ENCODE data around the gene PIGP. TPM values are rescaled to one million over a fixed set of nuclear protein-coding genes. Genes with fewer than 3 reads are reported as not detected.
A peak's percentile ranks its signal among the peaks of the same experiment; 100 is the strongest.
"Not testable (repeated sequence)": the region's sequence is repeated elsewhere in the genome, so short reads cannot be mapped to it uniquely, and the experiment has no call there.

PIGP gene
- total RNA-seq: 10 to 100 TPM; 18.0 to 54.5 TPM

- Histone ChIP-seq H3K27ac (peak within 1 kb of the TSS; percentile 96 to 99), H3K4me1 (replicated peaks) (peaks cover 6% of the 10 kb centered on the region), H3K4me3 (peak within 1 kb of the TSS; percentile 87 to 96), H3K9me3 (no peaks in the 10 kb centered on the region), H3K27me3 (replicated peaks; ENCODE audit: insufficient read depth) (no peaks in the 10 kb centered on the region), H3K36me3 (no peaks in the 10 kb centered on the region)
- intact Hi-C loops (cut with DNase I): loop anchor here (1.0 to 5.0 kb wide), 2 partner anchors 84 to 294 kb away; partner anchors contain the start of gene DYRK1A
- WGBS: under 1% methylated on average over 44 of the region's 61 CpGs
- TF ChIP-seq POLR2AphosphoS5 (IDR thresholded peaks at IDR 0.05): peak; percentile 71
- peak; percentile 95 for TF ChIP-seq POLR2A (IDR thresholded peaks at IDR 0.05)
- TF ChIP-seq CTCF (IDR thresholded peaks at IDR 0.05): peak in 1 of 4 experiments; percentile 16
- DNase-seq (ENCODE audit: low spot score): peak; percentile 92
These were observed at the start of gene PIGP, which contains the start of gene TTC3 for GRCh38 chr21:37072988-37073416. TSS of gene PIGP (minus strand) at chr21:37073071. CDS start at chr21:37072515, 556 bp downstream. TSS of gene TTC3 (plus strand) at chr21:37073254. CDS start at chr21:37087258, 14,004 bp downstream.

- no peak overlapping the region for H3K4me3 ChIP-seq
- TF ChIP-seq POLR2A (IDR thresholded peaks at IDR 0.05): no peak
- no peak for TF ChIP-seq CTCF (IDR thresholded peaks at IDR 0.05)
- TF ChIP-seq POLR2AphosphoS5 (IDR thresholded peaks at IDR 0.05): no peak
- no peaks in the 10 kb centered on the region for H3K36me3 ChIP-seq
- no peaks in the 10 kb centered on the region for H3K4me1 ChIP-seq (replicated peaks)
- 76% methylated on average over 6 of the region's 6 CpGs for WGBS
- H3K27ac ChIP-seq: no peak overlapping the region
- H3K27me3 ChIP-seq (replicated peaks; ENCODE audit: insufficient read depth): no peaks in the 10 kb centered on the region
- no peaks in the 10 kb centered on the region for H3K9me3 ChIP-seq
- intact Hi-C loops (cut with DNase I): no loop called here
- DNase-seq (ENCODE audit: low spot score): no peak
These were observed 46.7 kb upstream of the PIGP start for GRCh38 chr21:37119421-37120218.

GRCh38 chr21:37118187-37118826 lies 45.4 kb upstream of the PIGP start:
- 64% methylated on average over 1 of the region's 1 CpG for WGBS

GRCh38 chr21:37117204-37117603 lies 44.3 kb upstream of the PIGP start:
- Histone ChIP-seq H3K4me3 (no peak overlapping the region), H3K4me1 (replicated peaks) (no peaks in the 10 kb centered on the region), H3K27me3 (replicated peaks; ENCODE audit: insufficient read depth) (no peaks in the 10 kb centered on the region), H3K36me3 (no peaks in the 10 kb centered on the region), H3K27ac (no peak overlapping the region), H3K9me3 (no peaks in the 10 kb centered on the region)
- TF ChIP-seq CTCF (IDR thresholded peaks at IDR 0.05) (no peak), POLR2AphosphoS5 (IDR thresholded peaks at IDR 0.05) (no peak), POLR2A (IDR thresholded peaks at IDR 0.05) (no peak)
- intact Hi-C loops (cut with DNase I): no loop called here
- no peak for DNase-seq (ENCODE audit: low spot score)

More at GRCh38 chr21:37118187-37118826, 45.4 kb upstream of the PIGP start:
- intact Hi-C loops (cut with DNase I): no loop called here
- TF ChIP-seq POLR2A (IDR thresholded peaks at IDR 0.05) (no peak), CTCF (IDR thresholded peaks at IDR 0.05) (no peak), POLR2AphosphoS5 (IDR thresholded peaks at IDR 0.05) (no peak)
- Histone ChIP-seq H3K4me3 (no peak overlapping the region), H3K9me3 (no peaks in the 10 kb centered on the region), H3K4me1 (replicated peaks) (no peaks in the 10 kb centered on the region), H3K27me3 (replicated peaks; ENCODE audit: insufficient read depth) (no peaks in the 10 kb centered on the region), H3K36me3 (no peaks in the 10 kb centered on the region), H3K27ac (no peak overlapping the region)
- DNase-seq (ENCODE audit: low spot score): no peak

GRCh38 chr21:37116459-37116858 lies 43.6 kb upstream of the PIGP start:
- whole genome bisulfite sequencing: 83% methylated on average over 2 of the region's 2 CpGs
- H3K27ac ChIP-seq; H3K4me3 ChIP-seq; H3K9me3 ChIP-seq; intact Hi-C loops (cut with DNase I); H3K4me1 ChIP-seq (replicated peaks); H3K36me3 ChIP-seq; H3K27me3 ChIP-seq (replicated peaks; ENCODE audit: insufficient read depth); DNase-seq (ENCODE audit: low spot score): not testable (repeated sequence)

- H3K4me3 ChIP-seq; H3K27ac ChIP-seq; H3K36me3 ChIP-seq; H3K4me1 ChIP-seq (replicated peaks); H3K27me3 ChIP-seq (replicated peaks; ENCODE audit: insufficient read depth); H3K9me3 ChIP-seq; DNase-seq (ENCODE audit: low spot score); intact Hi-C loops (cut with DNase I): not testable (repeated sequence)
- WGBS: 100% methylated on average over 2 of the region's 3 CpGs
These were observed 41.4 kb upstream of the PIGP start for GRCh38 chr21:37114301-37114700.

- H3K4me3 ChIP-seq; H3K27me3 ChIP-seq (replicated peaks; ENCODE audit: insufficient read depth); H3K9me3 ChIP-seq; H3K27ac ChIP-seq; H3K4me1 ChIP-seq (replicated peaks); H3K36me3 ChIP-seq; DNase-seq (ENCODE audit: low spot score); intact Hi-C loops (cut with DNase I): not testable (repeated sequence)
- WGBS: 97% methylated on average over 6 of the region's 6 CpGs
These were observed 38.2 kb upstream of the PIGP start for GRCh38 chr21:37111029-37111428.

Measured in prostate gland (tissue), 2 donors.